H1 (cell line): ENCODE results near the gene LTBP1. TPM values are rescaled to one million over a fixed set of nuclear protein-coding genes. Genes with fewer than 3 reads are reported as not detected.

ENCODE experiments used
- CTCF ChIA-PET: fragments of 300-600 bp; sonication (Branson Sonifier 250); formaldehyde crosslinking; loops from one replicate; lab custom pipeline; 2021; ENCODE audit not compliant: partially characterized antibody; lab: Charles Lee
- POLR2A ChIA-PET: fragments of 300-600 bp; sonication (Branson Sonifier 250); formaldehyde crosslinking; loops from one replicate; lab custom pipeline; 2021; ENCODE audit warnings: inconsistent platforms; ENCODE audit not compliant: partially characterized antibody; lab: Charles Lee
- DNase-seq, 2 experiments: peaks; one replicate each; pipeline versions ENCODE4 v3.0.0 to v3.0.0-alpha.2; 2010 to 2022; ENCODE audit warnings: low spot score in 2 of 2, low read depth in 1 of 2, mixed read lengths in 1 of 2
- FAIRE-seq: peaks from 2 replicates; lab custom pipeline; 2011; peaks lifted over from hg19 to GRCh38; lab: Jason Lieb, UNC
- H2AFZ ChIP-seq: 2 replicates; pipeline ENCODE4 v1.8.1; 2012; ENCODE audit warnings: low read length, inconsistent platforms
- H2AK5ac ChIP-seq: 2 replicates; pipeline ENCODE4 v1.6.1; 2013; ENCODE audit warnings: low read depth, low read length
- H2BK120ac ChIP-seq: replicated peaks from 2 replicates; pipeline ENCODE3; 2013; ENCODE audit warnings: low read depth, low read length, inconsistent platforms
- H2BK12ac ChIP-seq: 2 replicates; pipeline ENCODE4 v1.6.1; 2013; ENCODE audit warnings: low read depth, low read length
- H2BK15ac ChIP-seq: 2 replicates; pipeline ENCODE4 v1.6.1; 2013; ENCODE audit warnings: low read length
- H2BK20ac ChIP-seq: 2 replicates; pipeline ENCODE4 v1.6.1; 2013; ENCODE audit warnings: low read length
- H2BK5ac ChIP-seq: 2 replicates; pipeline ENCODE4 v1.6.1; 2013; ENCODE audit warnings: low read depth, low read length
- H3K14ac ChIP-seq: 2 replicates; pipeline ENCODE4 v1.6.1; 2013; ENCODE audit warnings: inconsistent platforms; ENCODE audit not compliant: insufficient read length
- H3K18ac ChIP-seq: 2 replicates; pipeline ENCODE4 v1.6.1; 2013; ENCODE audit warnings: low read length; ENCODE audit errors: extremely low read depth
- H3K23ac ChIP-seq: 2 replicates; pipeline ENCODE4 v1.6.1; 2013; ENCODE audit warnings: inconsistent platforms; ENCODE audit not compliant: insufficient read length
- H3K23me2 ChIP-seq: 2 replicates; pipeline ENCODE4 v1.6.1; 2013; ENCODE audit warnings: low read depth, low read length
- H3K27ac ChIP-seq: 2 replicates; pipeline ENCODE4 v1.6.1; 2011; ENCODE audit warnings: low read depth, low read length, inconsistent platforms
- H3K27me3 ChIP-seq, 4 experiments: replicated peaks in 1 of 4; 1 replicate in 1 of 4; 2 replicates in 3 of 4; pipeline versions ENCODE4 v1.6.1 to v1.8.1; 2011 to 2013; ENCODE audit warnings: low read length in 3 of 4, mild to moderate bottlenecking in 3 of 4, inconsistent platforms in 2 of 4, mixed read lengths in 2 of 4, moderate library complexity in 1 of 4; ENCODE audit not compliant: control insufficient read depth in 3 of 4, insufficient read depth in 3 of 4; ENCODE audit errors: extremely low read depth in 1 of 4
- H3K36me3 ChIP-seq, 4 experiments: 2 replicates each; pipeline versions ENCODE4 v1.6.1 to v1.8.1; 2011 to 2013; ENCODE audit warnings: mild to moderate bottlenecking in 4 of 4, low read length in 3 of 4, moderate library complexity in 2 of 4, control low read depth in 1 of 4, inconsistent platforms in 1 of 4; ENCODE audit not compliant: insufficient read depth in 4 of 4, control insufficient read depth in 2 of 4
- H3K4ac ChIP-seq: replicated peaks from 2 replicates; pipeline ENCODE3; 2013; ENCODE audit warnings: low read length, low read depth, mixed read lengths, inconsistent platforms; ENCODE audit not compliant: insufficient read length
- H3K4me1 ChIP-seq, 4 experiments: replicated peaks in 1 of 4; 1 replicate in 1 of 4; 2 replicates in 3 of 4; pipeline versions ENCODE4 v1.6.1 to v1.8.1; 2011 to 2013; ENCODE audit warnings: low read length in 3 of 4, inconsistent platforms in 2 of 4, mixed read lengths in 1 of 4; ENCODE audit not compliant: insufficient read depth in 4 of 4, control insufficient read depth in 3 of 4
- H3K4me2 ChIP-seq, 2 experiments: 2 replicates each; pipeline versions ENCODE4 v1.6.1 to v1.8.1; 2011 to 2013; ENCODE audit warnings: low read depth in 2 of 2, low read length in 2 of 2, control low read depth in 1 of 2, inconsistent platforms in 1 of 2, mild to moderate bottlenecking in 1 of 2; ENCODE audit not compliant: insufficient read depth in 1 of 2
- H3K4me3 ChIP-seq, 4 experiments: fragments of 200-600, 300-600 bp in 1 of 4; sonication (generic), shearing (Covaris generic), sonication (Bioruptor Twin) in 1 of 4; 2 replicates each; pipeline versions ENCODE4 v1.5.1 to v1.8.1; 2011 to 2016; ENCODE audit warnings: low read length in 4 of 4, low read depth in 3 of 4, control low read depth in 2 of 4, inconsistent platforms in 2 of 4, mild to moderate bottlenecking in 2 of 4, mixed read lengths in 1 of 4, moderate library complexity in 1 of 4; ENCODE audit not compliant: insufficient read depth in 2 of 4; ENCODE audit errors: extremely low read depth in 1 of 4
- H3K56ac ChIP-seq: replicated peaks from 2 replicates; pipeline ENCODE3; 2013; ENCODE audit warnings: low read depth, mild to moderate bottlenecking, mixed read lengths, low read length, inconsistent platforms; ENCODE audit not compliant: insufficient read length
- H3K79me1 ChIP-seq: 2 replicates; pipeline ENCODE4 v1.6.1; 2013; ENCODE audit warnings: low read depth, low read length, control low read depth
- H3K79me2 ChIP-seq, 2 experiments: 2 replicates each; pipeline versions ENCODE4 v1.6.1 to v1.8.1; 2012 to 2013; ENCODE audit warnings: low read length in 2 of 2, mild to moderate bottlenecking in 2 of 2, inconsistent platforms in 1 of 2; ENCODE audit not compliant: insufficient read depth in 2 of 2, control insufficient read depth in 1 of 2
- H3K9ac ChIP-seq, 4 experiments: replicated peaks in 1 of 4; 1 replicate in 1 of 4; 2 replicates in 3 of 4; pipeline versions ENCODE4 v1.6.1 to v1.8.1; 2011 to 2013; ENCODE audit warnings: low read depth in 3 of 4, low read length in 3 of 4, control low read depth in 2 of 4, mild to moderate bottlenecking in 2 of 4, moderate library complexity in 2 of 4, inconsistent platforms in 1 of 4; ENCODE audit errors: extremely low read depth in 1 of 4
- H3K9me3 ChIP-seq, 2 experiments: 2 replicates each; pipeline versions ENCODE4 v1.6.1 to v1.8.1; 2012 to 2013; ENCODE audit warnings: mild to moderate bottlenecking in 2 of 2, moderate library complexity in 2 of 2, control low read depth in 1 of 2, inconsistent platforms in 1 of 2, low read depth in 1 of 2, low read length in 1 of 2, mixed read lengths in 1 of 2; ENCODE audit not compliant: insufficient read depth in 2 of 2
- H4K20me1 ChIP-seq, 2 experiments: replicated peaks in 1 of 2; 2 replicates each; pipeline versions ENCODE3 to v1.8.1; 2011 to 2013; ENCODE audit warnings: inconsistent platforms in 2 of 2, low read length in 2 of 2, mild to moderate bottlenecking in 1 of 2; ENCODE audit not compliant: insufficient read depth in 2 of 2, control insufficient read depth in 1 of 2
- H4K5ac ChIP-seq: 2 replicates; pipeline ENCODE4 v1.6.1; 2013; ENCODE audit warnings: low read length, low read depth, mixed read lengths, inconsistent platforms; ENCODE audit not compliant: insufficient read length
- H4K8ac ChIP-seq: 2 replicates; pipeline ENCODE4 v1.8.0; 2013; ENCODE audit warnings: mild to moderate bottlenecking, moderate library complexity, low read length, inconsistent platforms; ENCODE audit not compliant: insufficient read depth; ENCODE audit errors: extremely low read depth
- H4K91ac ChIP-seq: replicated peaks from 2 replicates; pipeline ENCODE3; 2013; ENCODE audit warnings: low read length, mixed read lengths, inconsistent platforms; ENCODE audit not compliant: insufficient read length
- CTCF ChIP-seq, 3 experiments: IDR thresholded peaks; 1 replicate in 2 of 3; 2 replicates in 1 of 3; pipeline versions ENCODE4 v1.5.1 to v1.6.1; 2011; ENCODE audit warnings: low read length in 3 of 3, mild to moderate bottlenecking in 3 of 3, inconsistent platforms in 2 of 3, low read depth in 1 of 3, moderate library complexity in 1 of 3; ENCODE audit not compliant: insufficient read depth in 1 of 3; ENCODE audit errors: control extremely low read depth in 1 of 3
- POU5F1 ChIP-seq: IDR thresholded peaks from 2 replicates; pipeline ENCODE4 v1.6.1; 2011; ENCODE audit warnings: low read depth, mild to moderate bottlenecking, low read length, moderate library complexity
- RAD21 ChIP-seq, 2 experiments: IDR thresholded peaks in 1 of 2; conservative IDR thresholded peaks in 1 of 2; 2 replicates each; pipeline ENCODE4 v1.6.1; 2011; ENCODE audit warnings: low read depth in 2 of 2, low read length in 2 of 2, improper control_type of control experiment in 1 of 2, inconsistent platforms in 1 of 2, mild to moderate bottlenecking in 1 of 2, moderate library complexity in 1 of 2
- RXRA ChIP-seq: IDR thresholded peaks from 2 replicates; pipeline ENCODE4 v1.6.1; 2011; ENCODE audit warnings: low read depth, mild to moderate bottlenecking, low read length, moderate library complexity; ENCODE audit not compliant: insufficient read depth
- TAF1 ChIP-seq: IDR thresholded peaks from 2 replicates; pipeline ENCODE4 v1.6.1; 2011; ENCODE audit warnings: mild to moderate bottlenecking, low read depth, low read length
- WGBS, 2 experiments: shearing (Covaris generic) in 1 of 2; methylation state at CpG; one replicate each; pipeline versions ENCODE4 v1.1.6 to v1.1.7; 2013 to 2015; ENCODE audit warnings: low lambda C conversion rate in 2 of 2, mixed read lengths in 2 of 2, inconsistent platforms in 1 of 2, low coverage in 1 of 2, missing lambda C conversion rate in 1 of 2; ENCODE audit not compliant: insufficient replicate concordance in 2 of 2, insufficient coverage in 1 of 2, insufficient read length in 1 of 2; ENCODE audit errors: extremely low coverage in 1 of 2, missing lambda C conversion rate in 1 of 2; 5-methylcytosine and 5-hydroxymethylcytosine counted together
- polyA plus RNA-seq, 7 experiments: library from polyadenylated mRNA; depleted of rRNA in 3 of 7; stranded (reverse) in 5 of 7; unstranded in 2 of 7; fragments of >200 nt in 5 of 7; fragments of 200-250 nt in 2 of 7; gene quantifications; 1 replicate in 5 of 7; 2 replicates in 1 of 7; 4 replicates in 1 of 7; pipeline versions ENCODE4 v1.2.1 to v1.2.3, GENCODE V29; 2011 to 2013; ENCODE audit warnings: missing spikeins in 2 of 7, mixed read lengths in 2 of 7
- total RNA-seq: library from RNA; stranded (reverse); fragmentation: NEBNext Ultra II Directional; extraction: Animal tissue kit (Norgen Biotek cat#: 25700); gene quantifications from 2 replicates; pipeline ENCODE4 v1.2.1, GENCODE V29; 2021

LTBP1 gene
- total and polyA plus RNA-seq, 2 of the 8 experiments (the other 6 are each of a cell fraction or from before 2014, with no cell fraction given) = 15.4 to 24.7 TPM

- TF ChIP-seq RAD21 (IDR thresholded peaks at IDR 0.05 in 1 of 2, conservative IDR thresholded peaks at IDR 0.05 in 1 of 2; ENCODE audit: low read depth in 2 of 2, low read length in 2 of 2) (peak; percentile 77 to 78), RXRA (no peak), CTCF (IDR thresholded peaks at IDR 0.05; ENCODE audit: control extremely low read depth in 1 of 3, insufficient read depth in 1 of 3, low read depth in 1 of 3, low read length in 3 of 3) (peak in 2 of 3 experiments; percentile 57 to 65; a peak in 3 of 4 replicates), POU5F1 (no peak), TAF1 (no peak)
- H3K4ac ChIP-seq = no peak overlapping the region
- H3K79me1 ChIP-seq = no peaks in the 10 kb centered on the region
- no peak overlapping the region for H2AFZ ChIP-seq
- H2BK20ac ChIP-seq = no peak overlapping the region
- no peaks in the 10 kb centered on the region for H3K36me3 ChIP-seq
- H2BK12ac ChIP-seq = no peak overlapping the region
- 39% methylated on average over 5 of the region's 5 CpGs; no CpG with 5 or more reads in 1 of the 2 experiments for WGBS, 2 experiments
- ChIA-PET POLR2A (no interaction called here), CTCF (interaction anchor here (0.6 to 4.9 kb wide), 39 partner anchors 10 to 688 kb away, joined by 3 to 60 read pairs (median 4); no protein-coding TSS in a partner anchor)
- H2BK120ac ChIP-seq = no peak overlapping the region
- H4K5ac ChIP-seq = no peak overlapping the region
- no peak overlapping the region for H2BK5ac ChIP-seq
- H3K56ac ChIP-seq = no peak overlapping the region
- no peak overlapping the region for H3K9ac ChIP-seq
- H3K4me2 ChIP-seq = no peak overlapping the region
- H3K4me3 ChIP-seq = no peak overlapping the region
- H3K23me2 ChIP-seq = no peaks in the 10 kb centered on the region
- no peaks in the 10 kb centered on the region for H4K20me1 ChIP-seq
- H3K9me3 ChIP-seq = no peaks in the 10 kb centered on the region
- H3K27ac ChIP-seq = no peak overlapping the region
- no peak overlapping the region for H2BK15ac ChIP-seq
- no peaks in the 10 kb centered on the region for H3K27me3 ChIP-seq
- H4K91ac ChIP-seq = no peak overlapping the region
- no peak overlapping the region for H3K23ac ChIP-seq
- H3K4me1 ChIP-seq = no peaks in the 10 kb centered on the region
- no peak for DNase-seq
- no peak overlapping the region for H4K8ac ChIP-seq
- no peak overlapping the region for H3K14ac ChIP-seq
- H2AK5ac ChIP-seq = no peak overlapping the region
- no peak overlapping the region for H3K18ac ChIP-seq
- H3K79me2 ChIP-seq = no peaks in the 10 kb centered on the region
- peak; percentile 45 for FAIRE-seq
Observed at GRCh38 chr2:33372940-33373553, 426.3 kb downstream of the LTBP1 start.
